ENCODE measurements around the gene ADAMTSL1.
"Not testable (repeated sequence)": the region's sequence is repeated elsewhere in the genome, so short reads cannot be mapped to it uniquely, and the experiment has no call there.

ADAMTSL1 gene

DNA sequence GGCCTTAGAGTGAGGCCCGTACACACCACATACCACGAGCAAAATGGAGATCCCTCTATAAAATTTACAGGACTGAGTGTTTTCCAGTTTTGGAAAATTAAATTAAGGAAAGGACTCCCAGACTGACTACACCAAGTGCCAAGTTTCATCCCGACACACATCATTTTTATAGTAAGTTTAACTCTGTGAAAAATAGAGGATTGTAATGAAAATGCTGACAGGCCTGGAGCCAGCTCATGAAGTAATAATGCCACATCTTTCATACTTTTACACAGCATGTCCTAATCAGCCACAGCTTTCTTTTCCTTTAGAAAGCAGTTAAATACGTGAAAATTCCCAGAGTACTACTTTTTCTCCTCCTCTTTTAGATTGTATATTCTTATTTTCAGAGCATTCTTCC lies 389.8 kb downstream of the ADAMTSL1 start:
- DNase-seq (ENCODE audit: low read depth): peak; percentile 37

DNA sequence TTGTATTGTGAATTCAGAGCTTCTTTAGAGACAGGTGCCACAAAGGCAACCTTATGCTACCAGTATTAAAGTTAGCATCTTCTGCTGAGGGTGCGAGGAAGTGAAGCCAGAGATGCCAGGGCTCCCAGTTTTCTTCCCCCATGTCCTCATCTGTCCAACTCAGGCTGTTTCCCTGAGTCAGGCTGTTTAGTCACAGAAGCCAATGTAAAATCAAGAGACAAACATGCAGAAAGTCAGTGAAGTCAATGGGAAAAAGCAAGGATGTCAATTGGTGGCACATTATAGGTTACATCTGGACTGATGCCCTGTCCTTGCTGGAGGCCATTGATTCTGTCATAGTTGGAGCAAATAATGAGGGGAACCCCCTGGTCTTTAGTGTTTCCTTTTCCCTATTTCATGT lies 390.6 kb downstream of the ADAMTSL1 start:
- no peak for DNase-seq (ENCODE audit: low read depth)

DNA sequence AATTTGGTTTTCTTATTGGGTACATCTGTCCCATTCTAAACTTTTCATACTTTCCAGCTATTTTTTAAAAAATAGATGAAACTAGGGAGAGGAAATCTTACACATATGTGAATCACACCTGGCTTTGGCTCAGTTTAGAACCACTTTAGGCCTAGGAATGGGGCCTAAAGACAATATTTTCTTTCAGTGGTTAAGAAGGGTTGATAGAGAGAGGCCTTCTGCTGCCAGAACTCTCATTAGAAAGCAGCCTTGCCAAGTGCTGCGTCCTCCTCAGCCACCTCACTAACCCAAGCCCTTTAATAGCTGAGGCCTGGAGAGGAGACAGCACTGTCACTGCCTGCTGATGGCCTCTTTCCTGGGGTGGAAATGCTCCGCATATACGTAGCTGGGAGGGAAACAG lies 391.6 kb downstream of the ADAMTSL1 start:
- no peak for DNase-seq (ENCODE audit: low read depth)

DNA sequence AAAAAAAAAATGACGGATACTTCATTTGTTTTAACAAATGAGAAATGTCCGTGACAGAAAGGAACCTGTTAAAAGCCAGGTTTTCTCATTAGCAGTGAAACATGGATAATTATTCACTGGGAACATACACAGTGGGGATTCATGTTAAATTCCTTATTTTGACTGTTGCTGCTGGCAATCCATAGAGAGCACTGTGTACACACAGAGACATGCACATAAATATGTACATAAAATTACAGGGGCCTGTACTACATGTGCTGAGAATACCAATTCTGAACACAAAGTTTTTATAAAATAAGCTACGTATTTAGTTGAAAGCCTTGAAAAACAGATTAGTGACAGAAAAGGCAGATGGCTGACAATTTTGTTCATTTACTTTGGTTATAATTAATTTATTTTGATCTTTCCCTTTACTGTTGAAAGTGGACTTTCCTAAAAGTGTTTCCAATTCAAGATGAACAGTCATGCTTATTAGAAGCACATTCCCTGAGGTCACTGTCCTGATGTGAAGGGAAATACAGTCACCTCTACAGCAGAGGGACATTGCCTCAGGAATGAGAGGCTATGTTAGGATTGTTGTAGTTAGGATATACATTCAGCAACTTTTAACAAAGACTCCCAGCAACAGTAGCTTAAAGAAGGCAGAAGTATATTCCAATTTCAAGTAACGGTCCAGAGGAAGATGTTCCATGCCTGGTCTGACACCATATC lies 392.3 kb downstream of the ADAMTSL1 start:
- no peak for DNase-seq (ENCODE audit: low read depth)

DNA sequence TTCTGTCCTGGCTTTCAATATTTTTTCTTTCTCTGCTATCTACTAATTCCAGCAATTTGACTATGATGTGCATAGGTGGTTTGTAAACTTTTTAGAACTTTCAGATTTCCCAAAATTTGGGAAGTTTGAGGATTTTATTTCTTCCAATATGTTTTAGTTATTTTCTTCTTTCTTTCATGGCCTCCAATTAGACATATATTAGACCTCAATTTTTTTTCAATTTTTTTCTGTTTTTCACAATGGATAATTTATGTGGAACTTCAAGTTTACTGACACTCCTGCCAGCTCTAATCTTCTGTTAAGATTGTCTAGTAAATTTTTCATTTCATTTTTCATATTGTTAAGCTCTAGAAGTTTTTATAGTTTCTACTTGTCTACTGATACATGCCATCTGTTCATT lies 395.8 kb downstream of the ADAMTSL1 start:
- no peak for DNase-seq (ENCODE audit: low read depth)

DNA sequence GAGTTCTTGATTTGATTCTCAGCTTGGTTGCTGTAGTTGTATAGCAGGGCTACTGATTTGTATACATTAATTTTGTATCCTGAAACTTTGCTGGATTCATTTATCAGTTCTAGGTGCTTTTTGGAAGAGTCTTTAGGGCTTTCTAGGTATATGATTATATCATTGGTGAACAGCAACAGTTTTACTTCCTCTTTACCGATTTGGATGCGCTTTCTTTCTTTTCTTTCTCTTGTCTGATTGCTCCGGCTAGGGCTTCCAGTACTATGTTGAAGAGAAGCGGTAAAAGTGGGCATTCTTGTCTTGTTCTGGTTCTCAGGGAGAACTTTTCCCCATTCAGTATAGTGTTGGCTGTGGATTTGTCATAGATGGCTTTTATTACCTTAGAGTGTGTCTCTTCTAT lies 400.1 kb downstream of the ADAMTSL1 start:
- DNase-seq (ENCODE audit: low read depth): no peak

DNA sequence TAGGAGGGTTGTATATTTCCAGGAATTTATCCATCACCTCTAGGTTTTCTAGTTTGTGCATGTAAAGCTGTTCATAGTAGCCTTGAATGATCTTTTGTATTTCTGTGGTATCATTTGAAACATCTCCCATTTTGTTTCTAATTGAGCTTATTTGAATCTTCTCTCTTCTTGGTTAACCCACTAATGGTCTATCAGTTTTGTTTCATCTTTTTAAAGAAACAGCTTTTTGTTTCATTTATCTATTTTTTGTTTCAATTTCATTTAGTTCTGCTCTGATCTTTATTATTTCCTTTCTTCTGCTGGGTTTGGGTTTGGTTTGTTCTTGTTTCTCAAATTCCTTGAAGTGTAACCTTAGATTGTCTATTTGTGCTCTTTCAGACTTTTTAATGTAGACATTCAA lies 401.0 kb downstream of the ADAMTSL1 start:
- not testable (repeated sequence) for DNase-seq (ENCODE audit: low read depth)

DNA sequence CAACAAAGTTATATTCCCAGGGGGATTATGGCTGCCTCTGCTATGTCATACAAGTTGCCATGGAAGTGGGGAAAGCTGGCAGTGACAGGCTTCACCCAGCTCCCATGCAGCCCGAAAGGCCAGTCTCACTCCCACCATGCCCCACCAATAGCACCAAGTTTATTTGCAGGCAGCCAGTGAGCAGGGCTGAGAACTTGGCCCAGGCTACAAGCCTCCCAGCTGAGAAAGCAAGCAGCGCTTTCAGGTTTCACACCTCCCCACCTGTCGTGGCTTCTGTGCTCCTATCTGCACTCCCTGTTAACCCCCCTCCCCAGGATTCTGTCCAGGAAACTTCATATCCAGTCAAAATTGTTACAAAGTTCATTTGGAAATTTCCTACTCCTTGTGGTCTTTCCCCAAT lies 404.0 kb downstream of the ADAMTSL1 start:
- DNase-seq (ENCODE audit: low read depth): no peak

DNA sequence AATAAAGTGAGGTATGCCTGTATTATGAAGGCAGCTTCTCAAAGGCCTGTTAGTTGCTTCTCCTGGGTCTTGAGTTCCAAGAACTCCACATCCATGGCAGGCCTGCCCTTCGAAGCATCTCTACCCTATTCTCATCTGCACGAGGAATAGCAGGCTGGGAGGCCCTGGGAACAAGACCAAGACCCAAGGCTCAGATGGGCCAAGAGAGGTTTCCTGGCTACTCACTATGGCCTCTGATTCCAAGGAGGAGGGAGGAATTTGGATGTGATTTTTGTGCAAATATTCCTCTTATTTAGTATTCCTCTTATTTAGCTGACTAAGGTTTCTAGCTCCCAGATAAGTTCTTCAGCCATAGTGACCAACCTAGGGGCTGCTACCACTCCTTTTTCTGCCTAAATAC lies 407.8 kb downstream of the ADAMTSL1 start:
- DNase-seq (ENCODE audit: low read depth): no peak

DNA sequence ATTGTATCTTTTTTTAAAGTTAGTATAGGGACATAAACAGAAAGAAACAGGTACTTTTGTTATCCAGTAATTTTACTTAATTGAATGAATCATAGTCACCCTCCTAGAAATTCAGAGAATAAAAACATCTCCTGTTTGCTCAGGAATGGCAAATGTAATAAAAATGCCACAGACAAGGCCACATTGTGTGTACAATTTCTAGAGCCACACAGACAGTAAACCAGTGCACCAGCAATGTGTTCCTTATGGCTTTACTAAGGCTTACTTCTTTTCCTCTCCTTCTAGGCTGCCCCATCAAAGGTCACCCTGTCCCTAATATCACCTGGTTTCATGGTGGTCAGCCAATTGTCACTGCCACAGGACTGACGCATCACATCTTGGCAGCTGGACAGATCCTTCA lies 413.6 kb downstream of the ADAMTSL1 start:
- DNase-seq (ENCODE audit: low read depth): no peak

DNA sequence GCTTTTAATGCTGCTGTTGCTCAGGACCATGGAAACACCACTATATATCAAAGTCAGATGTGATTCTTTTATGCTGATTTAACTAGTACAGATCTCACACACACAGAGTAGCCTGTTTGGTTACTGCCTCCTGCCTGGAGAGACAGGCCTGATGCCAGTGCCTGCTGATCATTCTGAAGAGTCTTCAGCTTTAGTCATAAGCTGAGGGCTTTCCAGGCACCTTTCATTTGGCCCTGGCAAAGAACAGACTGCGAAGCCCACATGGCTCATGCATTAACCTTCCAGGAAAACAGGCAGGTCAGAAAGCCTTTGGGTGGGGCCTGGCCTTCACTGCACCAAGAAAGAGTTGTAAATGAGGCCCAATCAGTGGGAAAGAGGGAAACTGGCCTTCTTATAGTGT lies 414.3 kb downstream of the ADAMTSL1 start:
- peak; percentile 24 for DNase-seq (ENCODE audit: low read depth)

DNA sequence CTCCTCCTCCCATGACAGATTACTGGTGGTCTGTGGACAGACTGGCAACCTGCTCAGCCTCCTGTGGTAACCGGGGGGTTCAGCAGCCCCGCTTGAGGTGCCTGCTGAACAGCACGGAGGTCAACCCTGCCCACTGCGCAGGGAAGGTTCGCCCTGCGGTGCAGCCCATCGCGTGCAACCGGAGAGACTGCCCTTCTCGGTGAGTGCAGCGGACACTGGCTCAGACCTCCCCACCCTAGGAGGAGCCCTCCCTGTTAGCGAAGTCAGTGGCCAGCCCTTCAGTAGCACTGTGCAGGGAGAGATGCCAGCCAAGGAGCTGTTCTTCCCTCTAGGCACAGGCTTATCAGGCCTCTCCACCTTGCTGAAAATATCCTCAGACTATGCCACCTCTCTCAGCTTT lies 415.6 kb downstream of the ADAMTSL1 start:
- no peak for DNase-seq (ENCODE audit: low read depth)

DNA sequence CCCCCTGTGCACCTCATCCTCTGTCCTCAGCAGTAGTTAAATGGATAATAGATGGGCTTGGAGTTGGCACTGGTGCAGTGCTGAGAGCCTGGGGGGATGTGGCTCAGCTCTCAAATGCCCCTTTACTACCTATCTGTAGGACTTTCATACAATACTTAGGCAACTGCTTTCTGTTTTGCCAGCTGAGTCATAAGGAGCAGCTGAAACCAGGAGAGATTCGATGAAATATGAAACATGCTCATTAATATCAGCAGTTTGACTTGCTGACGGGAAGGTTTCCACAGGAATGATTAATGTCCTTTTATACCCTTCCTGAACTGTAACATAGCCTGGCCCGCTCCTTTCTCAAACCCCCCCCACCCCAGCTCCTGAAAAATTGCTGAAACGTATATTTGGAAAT lies 416.4 kb downstream of the ADAMTSL1 start:
- no peak for DNase-seq (ENCODE audit: low read depth)

DNA sequence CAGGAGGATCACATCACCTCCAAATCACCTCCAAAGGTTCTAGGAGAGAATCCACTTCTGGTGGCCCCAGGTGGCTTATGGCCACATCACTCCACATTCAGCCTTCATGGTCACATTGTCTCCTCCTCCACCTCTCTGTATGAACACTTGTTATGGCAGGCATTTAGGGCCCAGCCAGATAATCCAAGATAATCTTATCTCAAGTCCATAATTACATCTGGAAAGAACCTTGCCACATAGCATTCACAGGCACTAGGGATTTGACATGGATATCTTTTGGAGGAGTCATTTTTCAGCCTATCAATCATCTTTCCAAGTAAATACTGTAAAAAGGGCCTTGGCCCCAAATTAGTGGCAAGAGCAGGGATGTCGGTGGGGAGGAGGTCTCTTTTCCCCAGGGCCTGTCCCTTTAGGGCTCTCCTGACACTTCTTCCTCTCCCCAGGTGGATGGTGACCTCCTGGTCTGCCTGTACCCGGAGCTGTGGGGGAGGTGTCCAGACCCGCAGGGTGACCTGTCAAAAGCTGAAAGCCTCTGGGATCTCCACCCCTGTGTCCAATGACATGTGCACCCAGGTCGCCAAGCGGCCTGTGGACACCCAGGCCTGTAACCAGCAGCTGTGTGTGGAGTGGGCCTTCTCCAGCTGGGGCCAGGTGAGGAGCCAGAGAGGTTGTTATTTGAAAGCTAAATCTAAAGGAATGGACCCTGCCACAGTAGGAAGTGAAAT lies 418.2 kb downstream of the ADAMTSL1 start:
- no peak for DNase-seq (ENCODE audit: low read depth)

DNA sequence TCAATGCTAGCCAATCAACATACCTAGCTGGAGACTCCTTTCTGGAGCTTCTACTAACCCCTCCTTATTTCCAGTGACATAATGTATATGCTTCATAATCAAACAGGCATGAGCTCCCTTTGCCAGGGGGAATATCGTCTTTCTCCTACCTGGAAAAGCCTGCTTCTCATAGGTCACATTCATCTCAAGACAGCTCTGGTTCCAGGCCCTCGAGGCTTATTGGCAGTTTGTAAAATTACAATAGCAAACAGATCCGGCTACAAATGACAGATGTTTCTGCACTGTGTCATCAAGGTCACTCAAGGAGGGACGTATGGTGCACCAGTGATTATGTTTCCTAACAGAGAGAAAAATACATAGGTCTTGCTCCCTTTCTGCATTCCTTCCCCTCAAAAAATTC lies 419.1 kb downstream of the ADAMTSL1 start:
- no peak for DNase-seq (ENCODE audit: low read depth)

DNA sequence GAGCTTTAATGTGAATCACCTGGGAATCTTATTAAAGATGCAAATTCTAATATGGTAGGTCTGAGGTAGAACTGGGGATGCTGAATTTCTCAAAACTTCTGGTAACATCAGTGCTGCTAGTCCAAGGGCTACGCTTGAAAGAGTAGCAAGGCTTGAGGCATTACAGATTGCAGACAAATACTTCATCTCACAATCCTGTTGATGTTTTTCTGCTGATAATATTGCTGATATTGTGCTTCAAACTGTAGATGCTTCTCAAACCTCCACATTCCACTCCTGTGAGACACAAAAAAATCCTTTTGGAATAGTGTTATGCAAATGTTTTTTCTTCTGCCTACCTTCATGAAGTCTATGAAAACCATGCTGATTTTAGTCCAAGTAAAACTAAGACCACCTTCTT lies 419.5 kb downstream of the ADAMTSL1 start:
- no peak for DNase-seq (ENCODE audit: low read depth)

DNA sequence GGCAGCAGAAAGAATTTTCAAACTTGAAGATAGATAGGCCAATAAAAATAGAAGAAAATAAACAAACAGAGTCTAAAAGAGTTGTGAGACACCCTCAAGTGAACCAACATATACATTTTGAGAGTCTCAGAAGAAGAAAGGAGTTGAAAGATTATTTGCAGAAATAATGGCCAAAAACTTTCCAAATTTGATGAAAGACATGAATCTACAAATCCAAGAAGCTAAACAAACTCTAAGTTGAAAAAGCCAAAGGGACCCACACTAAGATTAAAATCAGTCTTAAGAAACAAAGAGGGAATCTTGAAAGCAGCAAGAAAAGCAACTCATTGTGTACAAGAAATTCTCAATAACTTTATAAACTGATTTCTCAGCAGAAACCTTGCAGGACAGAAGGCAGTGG lies 422.1 kb downstream of the ADAMTSL1 start:
- no peak for DNase-seq (ENCODE audit: low read depth)

DNA sequence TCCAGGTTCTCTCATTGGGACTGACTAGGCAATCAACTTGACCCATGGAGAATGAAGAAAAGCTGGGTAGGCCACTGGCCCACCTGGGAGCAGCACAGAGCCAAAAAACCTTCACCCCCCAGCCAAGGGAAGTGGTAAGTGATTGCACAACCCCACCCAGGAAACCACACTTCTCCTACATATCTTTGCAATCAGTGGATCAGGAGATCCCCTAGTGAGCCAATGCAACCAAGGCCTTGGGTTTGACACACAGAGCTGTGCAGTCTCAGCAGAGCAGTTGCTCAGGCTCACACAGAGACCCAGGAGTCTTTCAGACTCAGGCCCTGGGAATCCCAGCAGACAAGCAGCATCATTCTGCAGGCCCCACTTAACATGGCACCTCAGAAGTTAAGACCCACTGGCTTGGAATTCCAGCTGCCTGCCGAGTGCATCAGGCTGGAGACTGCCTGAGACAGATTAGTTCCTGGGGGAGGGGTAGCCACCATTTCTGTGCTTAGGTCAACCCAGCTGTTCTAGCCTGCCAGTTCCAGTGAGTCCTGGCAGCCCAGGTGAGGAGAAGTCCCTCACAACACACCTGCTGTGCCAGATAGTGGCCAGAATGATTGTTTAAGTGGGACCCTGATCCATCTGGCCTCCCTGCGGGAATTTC lies 422.7 kb downstream of the ADAMTSL1 start:
- no peak for DNase-seq (ENCODE audit: low read depth)

DNA sequence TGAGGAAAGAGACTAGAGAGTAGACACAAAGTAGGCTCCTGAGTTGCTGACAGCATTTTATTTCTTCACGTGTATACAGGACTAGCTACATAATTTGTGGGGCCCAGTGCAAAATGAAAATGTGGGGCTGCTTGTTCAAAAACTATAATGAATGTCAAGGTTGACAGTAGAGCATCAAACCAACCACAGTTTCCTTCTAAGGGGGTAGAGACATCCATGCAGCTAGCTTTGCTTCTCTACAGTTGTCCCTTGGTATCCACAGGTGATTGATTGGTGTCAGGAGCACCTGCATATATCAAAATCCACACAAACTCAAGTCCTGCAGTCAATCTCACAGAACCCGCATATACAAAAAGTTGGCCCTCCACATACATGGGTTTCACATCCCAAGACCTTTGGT lies 429.5 kb downstream of the ADAMTSL1 start:
- no peak for DNase-seq (ENCODE audit: low read depth)

DNA sequence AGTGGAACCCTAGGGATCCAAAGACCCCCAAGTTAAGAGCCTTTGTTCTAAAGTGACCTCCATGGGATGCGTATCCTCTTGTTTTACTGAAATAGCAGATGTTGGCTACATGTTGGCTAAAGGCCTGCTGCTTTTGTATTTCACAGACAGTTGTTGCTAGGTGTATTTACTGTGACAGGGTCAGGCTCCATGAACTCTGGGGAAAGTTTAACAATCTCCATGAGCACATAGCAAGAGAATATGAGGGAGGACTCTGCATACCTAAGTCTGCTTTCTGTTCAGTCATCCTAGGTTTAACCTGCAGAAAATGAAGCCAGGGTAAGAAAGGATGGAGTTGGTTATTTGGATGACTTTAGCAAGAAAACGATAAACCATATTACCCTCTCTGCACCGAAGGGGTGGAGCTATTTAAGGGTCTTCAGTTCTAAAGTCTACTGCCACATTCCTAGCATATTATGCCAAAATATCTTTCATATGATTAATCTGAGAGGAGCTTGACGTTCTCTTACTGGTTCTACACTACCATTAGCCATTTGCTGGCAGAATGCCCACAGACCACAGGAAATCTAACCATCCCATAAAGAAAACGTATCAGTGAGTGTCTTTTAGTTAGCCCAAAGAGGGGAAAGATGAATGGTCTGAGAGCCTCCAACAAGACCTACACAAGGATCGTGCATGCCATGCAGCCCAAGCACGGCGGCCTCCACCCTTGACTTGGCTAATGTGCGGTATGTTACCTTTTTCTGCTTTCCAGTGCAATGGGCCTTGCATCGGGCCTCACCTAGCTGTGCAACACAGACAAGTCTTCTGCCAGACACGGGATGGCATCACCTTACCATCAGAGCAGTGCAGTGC lies 431.3 kb downstream of the ADAMTSL1 start:
- DNase-seq (ENCODE audit: low read depth): no peak

DNA sequence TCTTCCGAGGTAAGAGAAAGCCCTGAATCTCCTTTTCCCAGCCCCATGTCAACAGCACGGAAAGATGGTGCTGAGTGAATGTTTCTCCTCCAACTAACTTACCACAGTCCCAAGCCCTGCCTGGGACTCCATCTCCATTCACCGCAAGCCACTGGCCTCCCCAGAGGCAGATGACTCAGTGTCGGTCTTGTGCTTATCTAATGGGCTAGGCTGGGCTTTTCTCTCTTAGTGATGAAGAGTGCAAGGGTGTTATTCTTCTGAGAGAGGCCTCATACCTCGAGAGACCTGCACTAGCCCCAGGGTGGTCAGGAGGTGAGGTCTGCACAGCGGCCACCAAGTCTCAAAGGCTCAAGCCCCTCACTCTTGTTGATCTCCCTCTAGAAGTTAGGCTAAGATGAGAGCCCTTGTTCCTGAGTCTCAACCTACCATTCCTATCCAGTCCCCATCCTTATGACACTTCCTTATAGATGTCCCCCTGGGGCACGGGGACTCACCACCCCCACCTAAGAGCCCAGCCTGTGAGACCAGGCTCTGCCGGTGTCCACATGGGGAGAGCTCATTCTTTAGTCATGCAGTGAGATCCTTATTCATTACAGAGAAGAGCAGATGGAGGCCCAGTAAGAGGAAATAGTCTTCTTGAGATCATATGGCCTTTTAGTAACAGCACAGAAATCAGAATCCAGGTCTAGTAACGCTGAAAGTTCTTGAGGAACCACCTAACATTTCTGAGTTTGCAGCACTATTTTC lies 432.1 kb downstream of the ADAMTSL1 start:
- no peak for DNase-seq (ENCODE audit: low read depth)
